NCI-H345 treated with DMSO at 0.1 percent for 48 hours (cell line): ENCODE results near the gene NLRC3.
A peak's percentile ranks its signal among the peaks of the same experiment; 100 is the strongest.
"Not testable (repeated sequence)": the region's sequence is repeated elsewhere in the genome, so short reads cannot be mapped to it uniquely, and the experiment has no call there.

Experiments
- DNase-seq: peaks from one replicate; lab custom pipeline; 2025; ENCODE audit not compliant: unreplicated experiment; lab: John Stamatoyannopoulos, UW

Gene NLRC3, protein sequence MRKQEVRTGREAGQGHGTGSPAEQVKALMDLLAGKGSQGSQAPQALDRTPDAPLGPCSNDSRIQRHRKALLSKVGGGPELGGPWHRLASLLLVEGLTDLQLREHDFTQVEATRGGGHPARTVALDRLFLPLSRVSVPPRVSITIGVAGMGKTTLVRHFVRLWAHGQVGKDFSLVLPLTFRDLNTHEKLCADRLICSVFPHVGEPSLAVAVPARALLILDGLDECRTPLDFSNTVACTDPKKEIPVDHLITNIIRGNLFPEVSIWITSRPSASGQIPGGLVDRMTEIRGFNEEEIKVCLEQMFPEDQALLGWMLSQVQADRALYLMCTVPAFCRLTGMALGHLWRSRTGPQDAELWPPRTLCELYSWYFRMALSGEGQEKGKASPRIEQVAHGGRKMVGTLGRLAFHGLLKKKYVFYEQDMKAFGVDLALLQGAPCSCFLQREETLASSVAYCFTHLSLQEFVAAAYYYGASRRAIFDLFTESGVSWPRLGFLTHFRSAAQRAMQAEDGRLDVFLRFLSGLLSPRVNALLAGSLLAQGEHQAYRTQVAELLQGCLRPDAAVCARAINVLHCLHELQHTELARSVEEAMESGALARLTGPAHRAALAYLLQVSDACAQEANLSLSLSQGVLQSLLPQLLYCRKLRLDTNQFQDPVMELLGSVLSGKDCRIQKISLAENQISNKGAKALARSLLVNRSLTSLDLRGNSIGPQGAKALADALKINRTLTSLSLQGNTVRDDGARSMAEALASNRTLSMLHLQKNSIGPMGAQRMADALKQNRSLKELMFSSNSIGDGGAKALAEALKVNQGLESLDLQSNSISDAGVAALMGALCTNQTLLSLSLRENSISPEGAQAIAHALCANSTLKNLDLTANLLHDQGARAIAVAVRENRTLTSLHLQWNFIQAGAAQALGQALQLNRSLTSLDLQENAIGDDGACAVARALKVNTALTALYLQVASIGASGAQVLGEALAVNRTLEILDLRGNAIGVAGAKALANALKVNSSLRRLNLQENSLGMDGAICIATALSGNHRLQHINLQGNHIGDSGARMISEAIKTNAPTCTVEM

DNA sequence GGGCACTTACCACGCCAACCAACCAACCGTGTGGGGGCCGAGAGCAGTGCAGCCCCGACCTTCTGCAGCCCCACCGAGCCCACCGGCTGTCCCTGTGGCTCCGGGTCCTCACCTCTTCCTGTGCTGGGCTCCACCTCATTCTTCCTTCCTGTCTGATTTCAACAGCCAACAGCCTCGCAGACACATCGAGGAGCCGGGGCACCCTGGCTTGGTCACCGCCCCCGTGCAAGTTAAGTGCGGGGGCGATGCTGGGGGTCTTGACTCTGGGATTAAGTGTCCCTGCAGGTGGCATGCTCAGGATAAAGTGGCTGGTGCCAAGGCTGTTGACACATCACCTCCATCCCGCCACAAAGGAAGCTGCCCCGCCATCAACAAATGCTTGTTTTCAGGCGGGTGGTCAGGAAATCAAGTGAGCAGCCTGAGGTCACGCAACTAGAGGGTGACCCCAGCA is at the start of gene NLRC3:
Gene NLRC3 (minus strand): TSS at position 102 of the 451 bp plus-strand sequence. CDS start 12,367 bp downstream, outside the sequence.
- no peak for DNase-seq

DNA sequence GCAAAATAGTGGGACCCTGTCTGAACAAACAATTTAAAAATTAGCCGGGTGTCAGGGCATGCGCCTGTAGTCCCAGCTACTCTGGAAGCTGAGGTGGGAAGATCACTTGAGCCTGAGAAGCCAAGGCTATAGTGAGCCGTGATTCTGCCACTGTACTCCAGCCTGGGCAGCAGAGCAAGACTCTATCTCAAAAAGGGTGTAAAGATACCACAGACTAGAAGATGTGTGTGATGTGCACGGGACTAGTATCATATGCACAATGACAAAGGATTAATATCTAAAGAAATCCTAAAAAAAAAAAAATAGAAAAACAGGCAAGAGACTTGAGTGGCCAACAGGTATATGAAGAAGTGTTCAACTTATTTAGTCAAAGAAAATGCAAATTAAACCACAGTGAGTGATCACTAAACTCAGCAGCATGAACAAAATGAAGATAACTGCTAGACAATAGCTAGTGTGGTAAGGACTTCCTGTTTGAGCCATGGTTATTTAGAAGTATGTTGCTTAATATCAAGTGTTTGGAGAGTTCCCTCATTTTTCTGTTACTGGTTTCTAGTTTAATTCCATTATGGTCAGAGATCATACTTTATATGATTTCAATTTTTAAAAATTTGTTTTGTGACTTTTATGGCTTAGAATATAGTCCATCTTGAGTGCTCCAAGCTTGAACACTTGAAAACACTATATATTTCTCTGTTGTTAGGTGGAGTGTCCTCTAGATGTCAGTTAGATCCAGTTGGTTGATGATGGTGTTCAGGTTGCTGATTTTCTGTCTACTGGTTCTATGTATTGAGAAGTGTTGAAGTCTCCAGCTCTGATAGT is 48.9 kb upstream of the NLRC3 start:
- no peak for DNase-seq

DNA sequence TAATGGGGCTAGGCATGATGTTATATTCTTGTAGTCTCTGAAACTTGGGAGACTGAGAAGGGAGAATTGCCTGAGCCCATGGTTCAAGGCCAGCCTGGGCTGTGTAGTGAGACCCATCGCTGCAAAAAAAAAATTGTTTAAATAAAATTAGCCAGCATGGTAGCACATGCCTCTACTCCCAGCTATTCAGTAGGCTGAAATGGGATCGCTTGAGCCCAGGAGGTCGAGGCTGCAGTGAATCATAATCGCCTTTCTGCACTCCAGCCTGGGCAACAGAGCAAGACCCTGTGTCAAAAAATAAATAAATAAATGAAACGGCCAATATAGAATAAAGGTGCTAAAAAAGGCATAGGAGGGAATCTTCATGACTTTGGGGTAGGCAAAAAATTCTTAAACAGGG is 48.1 kb upstream of the NLRC3 start:
- DNase-seq: no peak

DNA sequence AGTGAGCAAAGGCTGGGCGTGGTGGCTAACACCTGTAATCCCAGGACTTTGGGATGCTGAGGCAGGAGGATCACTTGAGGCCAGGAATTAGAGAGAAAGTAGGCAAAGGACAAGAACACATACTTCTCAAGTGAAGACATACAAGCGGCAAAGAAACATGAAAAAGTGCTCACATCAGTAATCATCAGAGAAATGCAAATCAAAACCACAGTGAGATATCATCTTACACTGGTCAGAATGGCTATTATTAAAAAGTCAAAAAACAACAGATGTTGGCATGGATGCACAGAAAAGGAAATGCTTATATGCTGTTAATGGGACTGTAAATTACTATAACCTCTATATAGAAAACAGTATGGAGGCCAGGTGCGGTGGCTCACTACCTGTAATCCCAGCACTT is 46.4 kb upstream of the NLRC3 start:
- no peak for DNase-seq

DNA sequence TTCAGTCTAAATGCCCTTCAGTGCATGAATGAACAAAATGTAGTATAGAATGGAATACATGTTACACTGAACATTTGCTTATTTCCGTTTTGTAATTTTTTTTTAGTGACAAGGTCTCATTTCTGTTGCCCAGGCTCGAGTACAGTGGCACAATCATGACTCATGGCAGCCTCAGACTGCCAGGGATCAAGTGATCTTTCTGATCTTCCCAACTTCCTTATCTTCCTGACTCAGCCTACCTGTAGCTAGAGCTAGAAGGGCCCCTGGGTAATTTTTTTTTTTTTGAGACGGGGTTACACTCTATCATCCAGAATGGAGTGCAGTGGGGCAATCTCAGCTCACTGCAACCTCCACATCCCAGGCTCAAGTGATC is 41.6 kb upstream of the NLRC3 start:
- DNase-seq: no peak

DNA sequence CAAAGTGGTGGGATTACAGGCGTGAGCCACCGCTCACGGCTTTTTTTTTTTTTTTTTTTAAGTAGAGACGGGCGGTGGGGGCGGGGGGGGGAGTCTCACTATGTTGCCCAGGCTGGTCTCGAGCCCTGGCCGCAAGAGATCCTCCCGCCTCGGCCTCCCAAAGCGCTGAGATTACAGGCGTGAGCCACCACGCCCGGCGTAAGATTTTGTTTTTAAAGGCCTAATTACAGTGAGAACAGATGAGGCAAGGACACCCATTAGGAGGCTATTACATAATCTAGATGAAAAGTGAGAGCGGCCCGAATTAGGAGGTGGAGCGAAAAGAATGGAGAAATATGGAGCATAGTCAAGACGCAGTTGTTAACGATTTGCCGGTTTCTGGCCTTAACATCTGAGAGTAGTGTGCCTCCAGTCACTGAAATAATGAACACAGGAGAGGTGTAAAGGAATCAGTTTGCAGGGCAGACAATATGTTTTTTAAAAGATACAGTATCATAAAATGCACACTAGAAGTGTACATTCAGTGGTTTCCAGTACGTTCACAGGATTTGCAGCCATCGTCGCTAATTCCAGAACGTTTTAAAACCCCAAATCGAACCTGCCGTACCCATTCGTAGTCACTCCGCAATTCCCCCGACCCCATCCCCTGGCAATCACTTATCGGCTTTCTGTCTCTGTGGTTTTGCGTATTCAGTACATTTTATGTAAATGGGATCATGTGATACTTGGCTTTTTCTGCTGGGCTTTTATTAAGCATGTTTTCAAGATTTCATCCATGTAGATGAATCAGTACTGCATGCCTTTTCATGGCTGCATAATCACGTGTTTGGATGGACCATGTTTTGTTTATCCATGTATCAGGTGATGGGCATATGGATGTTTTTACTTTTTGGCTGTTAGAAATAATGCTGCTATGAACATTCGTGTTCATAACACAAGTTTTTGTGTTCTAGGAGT is 35.6 kb upstream of the NLRC3 start:
- DNase-seq: no peak

DNA sequence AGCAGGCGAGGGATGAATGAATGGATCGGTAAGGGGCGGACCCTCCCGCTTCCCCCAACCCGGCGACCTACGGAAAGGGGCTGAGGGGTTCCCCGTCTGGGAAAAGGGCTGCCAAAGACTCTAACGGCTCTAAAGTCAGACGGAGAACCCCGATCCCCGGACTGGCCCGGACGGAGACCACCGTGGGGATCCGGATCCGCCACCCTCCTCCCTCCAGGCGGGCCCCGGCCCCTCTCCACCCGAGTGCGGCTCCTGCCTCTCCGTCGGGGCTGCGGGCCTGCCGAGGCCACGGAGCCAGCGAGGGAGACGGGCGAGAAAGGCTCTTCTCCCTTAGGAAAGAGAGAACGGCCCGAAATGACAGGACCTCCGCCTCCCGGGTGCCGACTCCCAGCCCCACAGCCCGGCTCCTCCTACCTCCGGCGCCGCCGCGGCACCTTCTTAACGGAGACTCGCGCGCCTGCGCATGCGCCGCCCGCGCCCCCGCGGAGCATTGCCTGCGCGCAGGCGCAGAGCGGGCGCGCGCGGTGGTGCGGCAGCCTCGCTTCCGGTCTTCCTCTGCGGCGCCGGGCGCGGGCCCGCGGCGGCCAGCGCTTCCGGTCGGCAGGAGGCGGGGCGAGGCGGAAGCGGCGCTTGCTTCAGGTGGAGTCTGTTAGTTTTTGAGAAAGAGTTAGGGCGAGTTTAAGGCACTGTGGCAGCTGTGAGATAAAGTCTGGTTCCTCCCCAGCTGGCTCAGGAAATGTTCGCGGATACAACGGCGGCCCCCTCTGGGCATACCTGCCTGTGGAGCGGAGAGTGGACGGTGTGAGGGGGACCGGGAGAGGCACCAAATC is 34.2 kb upstream of the NLRC3 start, which contains the start of gene SLX4:
Gene SLX4 (minus strand): TSS at position 461 of the 830 bp plus-strand sequence. CDS start 2,642 bp downstream, outside the sequence.
- DNase-seq: peak; percentile 87

DNA sequence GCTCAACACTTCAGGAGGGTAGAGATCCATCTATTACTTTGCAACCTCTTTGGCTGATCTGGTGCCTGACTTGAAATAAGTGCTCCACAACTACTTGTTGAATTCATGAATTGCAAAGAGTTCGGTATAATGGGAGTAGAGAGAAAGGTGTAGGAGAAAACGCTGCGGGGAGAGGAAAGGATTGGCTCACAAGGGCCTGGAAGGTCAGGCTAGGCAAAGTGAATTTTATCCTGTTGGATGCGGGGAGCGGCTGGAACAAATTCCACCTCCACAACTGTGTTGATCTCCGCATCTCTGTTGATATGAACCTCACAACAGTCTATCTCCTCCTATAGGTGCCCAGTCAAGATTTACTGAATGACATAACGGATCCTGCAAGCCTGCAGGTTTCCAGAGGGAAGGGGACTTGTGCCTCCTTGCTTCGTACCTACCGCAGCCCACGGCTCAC is 33.5 kb upstream of the NLRC3 start:
- DNase-seq: no peak

DNA sequence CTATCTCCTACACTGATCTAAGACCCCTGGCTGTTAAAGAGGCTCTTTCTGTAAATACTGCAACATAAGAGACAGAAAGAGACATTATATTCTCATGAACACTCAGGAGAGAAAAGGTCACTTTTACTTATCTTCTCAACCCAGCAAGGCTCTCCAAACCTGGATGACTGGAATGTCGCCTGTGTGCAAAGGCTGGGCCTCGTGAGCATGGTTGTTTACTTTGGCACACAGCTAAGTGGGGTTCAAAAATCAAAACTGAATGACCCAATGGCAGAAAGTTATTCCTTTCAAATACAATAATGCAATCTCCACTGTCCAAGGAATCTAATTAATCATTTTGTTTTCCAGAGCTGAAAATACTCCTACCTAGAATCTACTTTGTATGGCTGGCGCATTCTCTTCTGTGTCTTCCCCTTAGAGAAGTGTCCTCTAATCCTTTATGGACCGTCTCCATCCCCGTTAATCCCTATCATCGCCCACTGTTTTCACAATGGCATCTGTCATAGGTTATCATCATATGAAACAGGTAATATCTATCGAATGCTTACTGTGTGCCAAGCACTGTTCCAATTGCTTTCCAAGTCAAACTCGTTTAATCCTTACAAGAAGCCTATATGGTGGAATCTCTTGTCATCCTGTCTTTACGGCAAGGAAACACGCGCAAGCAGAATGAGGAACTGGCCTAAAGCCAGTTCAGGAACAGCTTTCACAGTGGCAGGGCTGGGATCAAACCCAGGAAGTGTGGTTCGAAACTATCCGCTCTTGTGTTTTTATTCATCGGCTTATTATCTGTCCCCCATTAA is 32.9 kb upstream of the NLRC3 start:
- no peak for DNase-seq

DNA sequence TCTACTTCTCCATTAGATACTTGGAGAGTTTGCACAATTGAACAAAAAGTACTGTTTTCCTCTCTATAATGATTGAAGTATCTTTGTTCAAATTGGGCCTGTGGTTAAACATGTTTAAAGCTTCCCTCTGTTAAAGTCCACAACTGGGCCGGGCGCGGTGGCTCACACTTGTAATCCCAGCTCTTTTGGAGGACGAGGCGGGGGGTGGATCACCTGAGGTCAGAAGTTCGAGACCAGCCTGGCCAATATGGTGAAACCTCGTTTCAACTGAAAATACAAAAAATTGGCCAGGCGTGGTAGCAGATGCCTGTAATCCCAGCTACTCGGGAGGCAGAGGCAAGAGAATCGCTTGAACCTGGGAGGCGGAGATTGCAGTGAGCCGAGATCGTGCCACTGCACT is 31.8 kb upstream of the NLRC3 start:
- DNase-seq: not testable (repeated sequence)

DNA sequence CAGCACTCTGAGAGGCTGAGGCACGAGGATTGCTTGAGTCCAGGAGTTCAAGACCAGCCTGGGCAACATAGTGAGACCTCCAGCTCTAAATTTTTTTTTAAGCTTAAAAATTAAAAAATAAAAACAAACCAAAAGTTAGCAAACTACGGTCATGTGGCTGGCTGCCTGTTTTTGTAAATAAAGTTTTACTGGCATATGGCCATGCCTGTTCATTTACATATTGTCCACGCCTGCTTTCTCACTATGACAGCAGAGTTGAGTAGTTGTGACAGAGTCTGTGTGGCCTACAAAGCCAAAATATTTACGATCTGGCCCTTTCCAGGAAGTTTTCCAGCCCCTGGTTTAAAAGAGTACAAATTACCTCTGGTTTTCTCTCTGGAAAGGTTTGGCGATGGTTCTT is 30.9 kb upstream of the NLRC3 start:
- DNase-seq: no peak

DNA sequence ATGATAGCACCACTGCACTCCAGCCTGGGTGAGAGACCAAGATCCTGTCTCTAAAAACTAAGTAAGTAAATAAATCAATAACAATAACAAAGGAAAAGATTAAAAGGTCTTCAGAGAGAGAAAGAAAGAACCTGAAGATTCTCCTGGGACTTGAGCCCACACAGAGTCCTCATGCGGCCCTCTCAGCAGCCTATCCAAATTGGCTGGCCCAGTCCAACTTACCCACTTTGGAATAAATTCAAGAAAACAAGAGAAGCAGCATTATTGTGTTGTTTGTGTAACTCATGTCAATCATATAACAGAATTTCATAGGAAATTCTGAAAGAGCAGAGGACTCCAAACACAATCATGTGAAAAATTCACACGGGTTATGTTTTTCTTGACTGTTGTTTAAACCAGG is 30.4 kb upstream of the NLRC3 start:
- no peak for DNase-seq

DNA sequence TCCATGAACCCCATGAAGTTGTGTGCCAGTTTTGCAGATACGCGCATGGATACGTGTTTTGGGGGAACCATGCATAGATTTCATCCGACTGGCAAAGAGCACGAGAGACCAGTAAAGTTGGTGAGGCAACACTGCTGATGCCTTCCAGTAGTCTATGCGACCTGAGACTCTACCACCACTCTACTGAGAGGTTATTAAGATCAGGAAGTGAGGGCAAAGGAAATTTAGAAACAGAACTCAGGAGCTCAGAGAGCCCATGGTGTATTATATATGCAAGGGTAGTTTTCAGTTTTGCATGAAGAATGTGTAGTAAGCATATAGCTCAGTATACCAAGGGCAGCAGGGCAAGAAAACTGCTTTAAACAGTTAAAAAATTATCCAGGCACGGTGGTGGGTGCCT is 30.0 kb upstream of the NLRC3 start:
- no peak for DNase-seq

DNA sequence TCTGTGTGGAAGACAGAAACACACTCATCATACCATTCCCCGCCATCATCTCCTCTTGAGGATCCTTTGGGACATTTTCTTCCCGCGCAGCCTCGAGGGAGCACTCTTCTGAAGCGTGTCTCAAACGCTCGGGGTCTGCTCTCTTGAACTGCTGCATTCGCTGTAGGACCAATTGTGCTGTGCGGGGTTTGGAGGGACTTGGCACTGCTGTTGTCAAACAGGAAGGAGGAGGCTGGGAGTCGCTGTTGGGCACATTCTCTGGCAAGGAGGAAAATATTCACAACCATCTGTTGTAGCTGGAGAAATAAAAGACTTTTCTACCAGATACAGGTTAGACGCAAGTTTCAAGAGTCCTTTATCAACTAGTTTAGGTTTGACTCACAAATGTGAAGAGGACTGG is 29.2 kb upstream of the NLRC3 start:
- DNase-seq: no peak

DNA sequence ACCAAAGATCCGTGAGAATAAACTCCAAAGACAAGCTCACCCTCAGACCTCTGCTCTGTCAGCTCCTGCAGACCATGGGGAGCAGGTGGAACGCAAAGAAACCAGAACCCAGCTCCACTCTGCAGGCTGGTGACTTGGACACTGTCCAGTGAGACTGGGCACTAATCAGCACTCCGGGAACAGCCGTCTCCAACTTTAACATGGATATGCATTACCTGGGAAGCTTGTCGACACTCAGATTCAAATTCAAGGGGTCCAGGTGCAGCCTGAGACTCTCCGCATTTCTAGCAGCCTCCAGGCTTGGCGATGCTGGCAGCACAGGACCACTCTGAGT is 25.1 kb upstream of the NLRC3 start:
- no peak for DNase-seq

DNA sequence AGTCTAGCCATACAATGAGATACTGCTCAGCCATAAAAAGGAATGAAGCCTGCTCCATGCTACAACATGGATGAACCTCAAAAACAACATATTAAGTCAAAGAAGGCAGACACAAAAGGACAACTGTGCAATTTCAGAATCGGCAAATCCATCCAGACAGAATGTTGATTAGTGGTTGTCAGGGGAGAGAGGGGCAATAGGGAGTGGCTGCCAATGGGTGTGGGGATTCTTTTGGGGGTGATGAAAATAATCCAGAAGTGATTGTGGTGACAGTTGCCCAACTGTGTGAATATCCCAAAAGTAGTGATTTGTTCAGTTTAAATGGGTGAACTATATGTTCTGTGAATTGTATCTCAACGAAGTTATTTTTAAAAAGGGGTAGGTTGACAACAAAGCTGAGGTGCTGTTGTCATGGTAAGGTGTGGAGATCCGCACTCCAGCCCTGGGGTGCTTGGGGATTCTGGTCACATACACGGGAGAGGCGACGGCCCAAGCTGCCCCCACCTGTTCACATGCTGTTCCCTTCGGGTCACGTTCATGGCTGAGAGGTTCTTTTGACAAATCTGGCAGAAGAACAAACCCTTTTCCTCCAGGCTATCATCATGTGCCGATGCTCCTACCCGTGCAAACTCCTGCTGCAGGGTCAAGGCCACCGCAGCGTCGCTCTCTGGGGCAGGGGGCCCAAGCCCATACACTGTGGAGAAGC is 24.6 kb upstream of the NLRC3 start:
- DNase-seq: no peak

DNA sequence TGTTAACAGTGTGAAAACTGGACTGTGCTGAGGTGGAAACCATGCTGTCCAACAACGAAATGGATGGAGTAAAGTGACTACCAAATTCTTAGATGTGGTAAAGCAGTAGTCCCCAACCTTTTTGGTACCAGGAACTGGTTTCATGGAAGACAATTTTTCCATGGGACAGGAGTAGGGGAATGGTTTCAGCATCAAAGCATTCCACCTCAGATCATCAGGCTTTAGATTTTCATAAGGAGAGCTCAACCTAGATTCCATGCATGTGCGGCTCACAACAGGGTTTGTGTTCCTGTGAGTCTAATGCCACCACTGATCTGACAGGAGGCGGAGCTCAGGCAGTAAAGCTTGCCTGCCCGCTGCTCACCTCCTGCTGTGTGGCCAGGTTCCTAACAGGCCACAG is 22.7 kb upstream of the NLRC3 start:
- no peak for DNase-seq
